RWPE1 (cell line): ENCODE results near the gene LGALS3BP.

Experiments used
- CTCF ChIA-PET: fragments of 350-600 bp; sonication (Branson Sonifier 250); formaldehyde crosslinking; extraction: SDS; loops from one replicate; lab custom pipeline; 2021; lab: Yijun Ruan, JAX
- POLR2A ChIA-PET: fragments of 400-600 bp; formaldehyde crosslinking; extraction: SDS; loops from one replicate; lab custom pipeline; 2020; ENCODE audit warnings: antibody characterized with exemption; ENCODE audit not compliant: low non-redundant PET; lab: Yijun Ruan, JAX
- DNase-seq: peaks from one replicate; pipeline ENCODE4 v3.0.0; 2012; ENCODE audit warnings: low spot score
- H3K27ac ChIP-seq: fragments of 450-650 bp; 2 replicates; pipeline ENCODE4 v1.5.1; 2017
- TF ChIP-seq, protein P1 (sequence below): fragments of 450-650 bp; conservative IDR thresholded peaks from 2 replicates; pipeline ENCODE4 v1.5.1; 2017; ENCODE audit warnings: low read depth, mild to moderate bottlenecking

LGALS3BP gene

GRCh38 chr17:78922816-78923498 lies 56.8 kb downstream of the LGALS3BP start:
- TF ChIP-seq, protein P1, sequence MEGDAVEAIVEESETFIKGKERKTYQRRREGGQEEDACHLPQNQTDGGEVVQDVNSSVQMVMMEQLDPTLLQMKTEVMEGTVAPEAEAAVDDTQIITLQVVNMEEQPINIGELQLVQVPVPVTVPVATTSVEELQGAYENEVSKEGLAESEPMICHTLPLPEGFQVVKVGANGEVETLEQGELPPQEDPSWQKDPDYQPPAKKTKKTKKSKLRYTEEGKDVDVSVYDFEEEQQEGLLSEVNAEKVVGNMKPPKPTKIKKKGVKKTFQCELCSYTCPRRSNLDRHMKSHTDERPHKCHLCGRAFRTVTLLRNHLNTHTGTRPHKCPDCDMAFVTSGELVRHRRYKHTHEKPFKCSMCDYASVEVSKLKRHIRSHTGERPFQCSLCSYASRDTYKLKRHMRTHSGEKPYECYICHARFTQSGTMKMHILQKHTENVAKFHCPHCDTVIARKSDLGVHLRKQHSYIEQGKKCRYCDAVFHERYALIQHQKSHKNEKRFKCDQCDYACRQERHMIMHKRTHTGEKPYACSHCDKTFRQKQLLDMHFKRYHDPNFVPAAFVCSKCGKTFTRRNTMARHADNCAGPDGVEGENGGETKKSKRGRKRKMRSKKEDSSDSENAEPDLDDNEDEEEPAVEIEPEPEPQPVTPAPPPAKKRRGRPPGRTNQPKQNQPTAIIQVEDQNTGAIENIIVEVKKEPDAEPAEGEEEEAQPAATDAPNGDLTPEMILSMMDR, result no peak
- no peak for DNase-seq
- H3K27ac ChIP-seq, result peak overlapping the region; percentile 96
- ChIA-PET CTCF (interaction anchor here (1.1 kb wide), 2 partner anchors 43 to 57 kb away, joined by 3 read pairs; no protein-coding TSS in a partner anchor), POLR2A (interaction anchor here (0.5 to 0.6 kb wide), 2 partner anchors 51 to 61 kb away, joined by 3 read pairs; no protein-coding TSS in a partner anchor)

DNA sequence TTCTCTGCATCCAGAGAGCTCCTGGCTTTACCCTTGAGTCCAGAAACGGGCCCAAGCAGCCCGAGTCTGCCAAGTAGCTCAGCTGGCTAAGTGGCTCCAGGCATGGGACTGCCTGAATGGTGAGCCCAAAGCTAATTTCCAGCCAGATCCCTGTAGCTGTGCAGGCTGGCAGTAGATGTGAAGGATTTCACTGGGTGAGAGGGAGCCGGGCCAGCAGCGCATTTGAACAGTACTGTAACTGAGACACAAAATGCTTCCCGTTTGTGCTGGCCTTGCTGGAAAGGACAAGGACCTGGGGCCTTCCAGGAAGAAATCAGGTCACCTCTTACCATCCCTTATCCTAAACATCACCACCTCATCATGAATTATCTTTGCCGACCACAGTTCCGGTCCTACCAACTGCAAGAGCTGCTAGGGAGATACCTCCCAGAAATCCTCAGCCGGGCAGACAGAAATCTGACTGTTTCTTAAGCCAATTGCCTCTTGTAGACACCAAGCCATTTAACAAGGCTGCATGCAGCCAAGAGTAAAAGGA lies 58.2 kb downstream of the LGALS3BP start:
- DNase-seq, result no peak
- CTCF ChIA-PET, result no interaction called here
- POLR2A ChIA-PET, result no interaction called here
- peak overlapping the region; percentile 96 for H3K27ac ChIP-seq
- TF ChIP-seq, protein P1, result no peak
